Coronary artery (tissue), 2 donors: ENCODE measurements around the gene LINC01488.

Experiments
- DNase-seq: peaks from one replicate; pipeline ENCODE4 v3.0.0-alpha.2; 2017; ENCODE audit warnings: low spot score
- H3K27ac ChIP-seq, 2 donors: fragments of 200-600 bp; sonication (generic); one replicate each; pipeline ENCODE4 v1.5.1; 2016 to 2019
- H3K4me3 ChIP-seq: fragments of 200-600 bp; sonication (generic); 2 replicates; pipeline ENCODE4 v1.5.1; 2016; ENCODE audit warnings: mild to moderate bottlenecking, moderate library complexity
- CTCF ChIP-seq: fragments of 200-600 bp; sonication (generic); IDR thresholded peaks from one replicate; pipeline ENCODE4 v1.5.1; 2019; ENCODE audit warnings: antibody characterized with exemption

The LINC01488 gene

GRCh38 chr11:69482322-69482721 is 859 bp downstream of the LINC01488 start:
- H3K4me3 ChIP-seq = no peak overlapping the region
- TF ChIP-seq CTCF = no peak
- DNase-seq = no peak
- H3K27ac ChIP-seq = no peak overlapping the region

- no peak overlapping the region for H3K27ac ChIP-seq
- DNase-seq = no peak
- H3K4me3 ChIP-seq = no peak overlapping the region
- no peak for TF ChIP-seq CTCF
Observed at GRCh38 chr11:69483170-69483569, 1.7 kb downstream of the LINC01488 start.

GRCh38 chr11:69483691-69484426 is 2.4 kb downstream of the LINC01488 start:
- Histone ChIP-seq H3K4me3 (no peak overlapping the region), H3K27ac (no peak overlapping the region)
- no peak for DNase-seq
- TF ChIP-seq CTCF = no peak

GRCh38 chr11:69484427-69485259 is 3.2 kb downstream of the LINC01488 start:
- H3K4me3 ChIP-seq = no peak overlapping the region
- no peak for DNase-seq
- TF ChIP-seq CTCF = no peak
- no peak overlapping the region for H3K27ac ChIP-seq

- Histone ChIP-seq H3K27ac (peak overlapping the region in 1 of 2 donors; percentile 85), H3K4me3 (no peak overlapping the region)
- TF ChIP-seq CTCF = no peak
- DNase-seq = no peak
Observed at GRCh38 chr11:69485337-69486041, 4.0 kb downstream of the LINC01488 start.

GRCh38 chr11:69486056-69486772 is 4.8 kb downstream of the LINC01488 start:
- DNase-seq = no peak
- Histone ChIP-seq H3K4me3 (no peak overlapping the region), H3K27ac (peak overlapping the region; percentile 59 to 85)
- no peak for TF ChIP-seq CTCF
